ENCODE data around the gene ACHE.

DNA sequence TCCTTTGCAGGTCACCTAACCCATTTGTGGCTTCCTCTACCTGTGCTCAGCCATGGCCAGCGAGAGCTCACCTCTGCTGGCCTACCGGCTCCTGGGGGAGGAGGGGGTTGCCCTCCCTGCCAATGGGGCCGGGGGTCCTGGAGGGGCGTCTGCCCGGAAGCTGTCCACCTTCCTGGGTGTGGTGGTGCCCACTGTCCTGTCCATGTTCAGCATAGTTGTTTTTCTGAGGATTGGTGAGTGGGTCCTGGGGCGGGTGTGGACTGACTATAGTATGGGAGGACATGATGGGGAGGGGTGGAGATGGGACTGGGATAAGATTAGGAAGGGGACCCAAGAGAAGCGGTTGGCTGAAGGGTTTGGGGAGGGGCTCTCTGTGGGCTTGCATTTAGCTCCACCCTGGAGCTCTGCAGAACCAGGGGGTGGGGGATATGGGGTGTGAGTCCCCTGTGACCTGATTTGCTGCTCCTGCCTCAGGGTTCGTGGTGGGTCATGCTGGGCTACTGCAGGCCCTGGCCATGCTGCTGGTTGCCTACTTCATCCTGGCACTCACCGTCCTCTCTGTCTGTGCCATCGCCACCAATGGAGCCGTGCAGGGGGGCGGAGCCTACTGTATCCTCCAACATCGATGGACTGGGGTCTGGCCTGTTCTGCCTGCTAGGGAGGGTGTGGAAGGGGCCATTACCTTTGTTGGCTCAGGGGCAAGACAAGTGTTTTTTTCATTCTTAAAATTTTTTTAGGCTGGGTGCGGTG is 41.4 kb downstream of the ACHE start:
- TF ChIP-seq, protein P1, sequence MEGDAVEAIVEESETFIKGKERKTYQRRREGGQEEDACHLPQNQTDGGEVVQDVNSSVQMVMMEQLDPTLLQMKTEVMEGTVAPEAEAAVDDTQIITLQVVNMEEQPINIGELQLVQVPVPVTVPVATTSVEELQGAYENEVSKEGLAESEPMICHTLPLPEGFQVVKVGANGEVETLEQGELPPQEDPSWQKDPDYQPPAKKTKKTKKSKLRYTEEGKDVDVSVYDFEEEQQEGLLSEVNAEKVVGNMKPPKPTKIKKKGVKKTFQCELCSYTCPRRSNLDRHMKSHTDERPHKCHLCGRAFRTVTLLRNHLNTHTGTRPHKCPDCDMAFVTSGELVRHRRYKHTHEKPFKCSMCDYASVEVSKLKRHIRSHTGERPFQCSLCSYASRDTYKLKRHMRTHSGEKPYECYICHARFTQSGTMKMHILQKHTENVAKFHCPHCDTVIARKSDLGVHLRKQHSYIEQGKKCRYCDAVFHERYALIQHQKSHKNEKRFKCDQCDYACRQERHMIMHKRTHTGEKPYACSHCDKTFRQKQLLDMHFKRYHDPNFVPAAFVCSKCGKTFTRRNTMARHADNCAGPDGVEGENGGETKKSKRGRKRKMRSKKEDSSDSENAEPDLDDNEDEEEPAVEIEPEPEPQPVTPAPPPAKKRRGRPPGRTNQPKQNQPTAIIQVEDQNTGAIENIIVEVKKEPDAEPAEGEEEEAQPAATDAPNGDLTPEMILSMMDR (IDR thresholded peaks at IDR 0.05) = no peak
- no peak for TF ChIP-seq POLR2AphosphoS5 (IDR thresholded peaks at IDR 0.05)

Data from upper lobe of left lung (tissue), 4 donors.